Mucosa of descending colon (tissue), 3 donors: ENCODE data around the gene COMMD9. TPM values are rescaled to one million over a fixed set of nuclear protein-coding genes. Genes with fewer than 3 reads are reported as not detected.

Experiments
- ATAC-seq: fragments of 200-7000 bp; cut with Tn5 transposase; one replicate; pipeline ENCODE4 v1.9.1; 2020; ENCODE audit warnings: mild to moderate bottlenecking, moderate library complexity
- DNase-seq, 3 donors: peaks; one replicate each; pipeline ENCODE4 v3.0.0-alpha.2; 2020
- H3K36me3 ChIP-seq: fragments of 200-600 bp; one replicate; pipeline ENCODE4 v1.8.0; 2021; ENCODE audit warnings: low read depth, mild to moderate bottlenecking
- H3K4me1 ChIP-seq: fragments of 200-600 bp; one replicate; pipeline ENCODE4 v1.8.0; 2021; ENCODE audit warnings: low read depth, mild to moderate bottlenecking
- H3K4me3 ChIP-seq: fragments of 200-600 bp; one replicate; pipeline ENCODE4 v1.8.0; 2021; ENCODE audit warnings: mild to moderate bottlenecking
- H3K9me3 ChIP-seq: fragments of 200-600 bp; one replicate; pipeline ENCODE4 v1.8.0; 2021; ENCODE audit warnings: mild to moderate bottlenecking
- CTCF ChIP-seq: fragments of 200-600 bp; IDR thresholded peaks from one replicate; pipeline ENCODE4 v1.8.0; 2022; ENCODE audit warnings: antibody characterized with exemption, mild to moderate bottlenecking
- intact Hi-C, 2 donors: fragments of 100-400 bp; cut with DNase I in 1 of 2; cut with micrococcal nuclease in 1 of 2; formaldehyde crosslinking; loops; one replicate each; pipeline versions ENCODE4 v1.11.0 to v1.11.1; 2022; cut with DNase I, micrococcal nuclease
- total RNA-seq, 3 donors: library from RNA; stranded (reverse); fragmentation: NEBNext Ultra II Directional in 2 of 3; extraction: Animal tissue kit (Norgen Biotek cat#: 25700) in 2 of 3; gene quantifications; one replicate each; pipeline versions ENCODE4 v1.2.1 to v1.2.4, GENCODE V29; 2021 to 2023
- donor health status: DM: no; HTN: no; CAD: no; lungs with moderate emphysema.
- donor health status: DM: no; HTN: no; CAD: no.
- donor health status: DM: no; HTN: yes; CAD: no.

COMMD9 gene
- total RNA-seq, 3 donors from 2014 or later, result 35.4 to 64.0 (median 40.8) TPM

- Histone ChIP-seq H3K9me3 (no peaks in the 10 kb centered on the region), H3K4me1 (peaks cover 22% of the 10 kb centered on the region), H3K4me3 (no peak within 1 kb of the TSS), H3K36me3 (no peaks in the 10 kb centered on the region)
- no peak for ATAC-seq
- TF ChIP-seq CTCF, result no peak
- intact Hi-C loops, result loop anchor here in 1 of 2 donors (10.0 kb wide), 1 partner anchor 179 kb away; no protein-coding TSS in a partner anchor
- no peak for DNase-seq
Observed at GRCh38 chr11:36295926-36296325, 6.7 kb upstream of the COMMD9 start, which contains the start of gene PRR5L. PRR5L (plus strand) TSS chr11:36296288; CDS start chr11:36401122, 104,834 bp downstream.

GRCh38 chr11:36292311-36292722 is 3.1 kb upstream of the COMMD9 start:
- intact Hi-C loops, result loop anchor here in 1 of 2 donors (10.0 kb wide), 1 partner anchor 182 kb away; no protein-coding TSS in a partner anchor
- Histone ChIP-seq H3K4me1 (peaks cover 14% of the 10 kb centered on the region), H3K9me3 (no peaks in the 10 kb centered on the region), H3K36me3 (no peaks in the 10 kb centered on the region), H3K4me3 (no peak overlapping the region)
- DNase-seq (peak in 1 of 3 donors; percentile 40), ATAC-seq (peak; percentile 40)
- TF ChIP-seq CTCF, result peak; percentile 22

GRCh38 chr11:36288442-36289225 is 590 bp downstream of the COMMD9 start:
- Histone ChIP-seq H3K4me3 (peak overlapping the region; percentile 27), H3K4me1 (peaks cover 7% of the 10 kb centered on the region), H3K36me3 (no peaks in the 10 kb centered on the region), H3K9me3 (no peaks in the 10 kb centered on the region)
- peak in 1 of 3 donors; percentile 23 for DNase-seq
- intact Hi-C loops, result no loop called here
- no peak for TF ChIP-seq CTCF
- peak; percentile 12 for ATAC-seq

- no peak for ATAC-seq
- no peaks in the 10 kb centered on the region for H3K36me3 ChIP-seq
- H3K9me3 ChIP-seq, result peaks cover 4% of the 10 kb centered on the region
- no peak overlapping the region for H3K4me3 ChIP-seq
- no peak for TF ChIP-seq CTCF
- intact Hi-C loops, result no loop called here
- no peak for DNase-seq
- peaks cover 2% of the 10 kb centered on the region for H3K4me1 ChIP-seq
Observed at GRCh38 chr11:36282926-36283325, 6.3 kb downstream of the COMMD9 start.

- no peak overlapping the region for H3K4me3 ChIP-seq
- ATAC-seq (no peak), DNase-seq (no peak)
- intact Hi-C loops, result no loop called here
- no peaks in the 10 kb centered on the region for H3K36me3 ChIP-seq
- no peaks in the 10 kb centered on the region for H3K4me1 ChIP-seq
- TF ChIP-seq CTCF, result no peak
- peaks cover 4% of the 10 kb centered on the region for H3K9me3 ChIP-seq
Observed at GRCh38 chr11:36281850-36282249, 7.4 kb downstream of the COMMD9 start.
